Upper lobe of left lung (tissue), 4 donors: ENCODE results near the gene FAF1.

ENCODE experiments used
- CTCF ChIP-seq, 6 experiments: fragments of 450-650 bp in 4 of 6; fragments of 200-600 bp in 2 of 6; sonication (generic) in 2 of 6; IDR thresholded peaks; one replicate each; pipeline ENCODE4 v1.5.1; 2016 to 2019; ENCODE audit warnings: antibody characterized with exemption in 6 of 6
- EP300 ChIP-seq, 4 donors: sonication (generic); formaldehyde crosslinking; IDR thresholded peaks; one replicate each; pipeline ENCODE4 v1.5.1; 2017; ENCODE audit warnings: antibody characterized with exemption in 4 of 4, control low read depth in 2 of 4
- POLR2A ChIP-seq, 4 donors: fragments of 450-650 bp; IDR thresholded peaks; one replicate each; pipeline ENCODE4 v1.5.1; 2016 to 2017; ENCODE audit warnings: antibody characterized with exemption in 4 of 4, mild to moderate bottlenecking in 2 of 4

- TF ChIP-seq CTCF (IDR thresholded peaks at IDR 0.05) (no peak), POLR2A (IDR thresholded peaks at IDR 0.05) (no peak), EP300 (IDR thresholded peaks at IDR 0.05) (no peak)
These were observed 433.6 kb downstream of the FAF1 start for GRCh38 chr1:50526431-50526830.
